HG03280 (cell line): Measurements from ENCODE around the gene PLA2G2A.

ENCODE experiments used
- ATAC-seq: cut with Tn5 transposase; IDR thresholded peaks from one replicate; pipeline ENCODE4 v1.9.1; 2021; ENCODE audit warnings: mild to moderate bottlenecking, moderate library complexity; ENCODE audit not compliant: unreplicated experiment

Gene PLA2G2A

DNA sequence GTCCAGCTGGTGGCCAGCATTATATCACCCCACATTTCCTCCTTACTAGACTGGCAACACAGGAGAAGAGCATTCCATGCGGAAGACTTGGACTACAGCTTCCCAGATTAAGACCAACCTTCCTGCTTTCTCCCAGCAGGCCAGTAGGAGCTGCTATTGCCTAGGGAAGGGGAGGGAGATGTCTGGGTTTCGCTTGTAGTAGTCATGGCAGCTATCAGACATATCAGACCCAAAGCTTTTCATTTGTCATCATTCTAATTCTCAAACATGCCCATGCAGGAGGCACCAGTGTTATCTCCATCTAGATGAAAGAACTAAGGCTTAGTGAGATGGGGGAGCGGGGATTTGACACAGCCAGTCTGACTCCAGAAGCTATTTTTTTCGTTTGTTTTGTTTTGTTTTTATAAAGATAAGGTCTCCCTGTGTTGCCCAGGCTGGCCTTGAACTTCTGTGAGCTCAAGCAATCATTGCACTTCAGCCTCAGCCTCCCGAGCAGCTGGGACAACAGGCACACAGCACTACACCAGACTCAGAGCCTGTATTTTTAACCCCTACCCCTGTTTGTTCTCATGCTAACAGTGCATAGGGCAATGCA, 4.5 kb downstream of the PLA2G2A start:
- ATAC-seq = no peak

DNA sequence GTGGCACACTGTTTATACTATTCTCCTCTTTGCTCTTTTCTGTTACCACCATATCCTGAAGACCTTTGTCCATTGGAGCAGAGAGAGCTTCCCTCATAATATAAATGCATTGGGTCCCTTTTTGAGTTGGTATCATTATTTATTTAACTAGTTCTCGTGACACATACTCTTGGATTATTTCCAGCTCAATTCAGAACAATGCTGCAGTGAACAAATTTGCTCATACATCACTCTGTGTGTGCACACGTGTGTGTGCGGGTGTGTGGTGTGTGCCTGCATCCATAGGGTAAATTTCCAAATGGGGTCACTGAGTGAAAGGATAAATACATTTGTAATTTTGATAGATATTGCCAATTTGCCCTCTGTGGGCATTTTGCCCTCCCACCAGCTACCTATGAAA, 5.8 kb downstream of the PLA2G2A start:
- no peak for ATAC-seq

- no peak for ATAC-seq
These were observed 7.8 kb downstream of the PLA2G2A start for GRCh38 chr1:19971664-19972063.

DNA sequence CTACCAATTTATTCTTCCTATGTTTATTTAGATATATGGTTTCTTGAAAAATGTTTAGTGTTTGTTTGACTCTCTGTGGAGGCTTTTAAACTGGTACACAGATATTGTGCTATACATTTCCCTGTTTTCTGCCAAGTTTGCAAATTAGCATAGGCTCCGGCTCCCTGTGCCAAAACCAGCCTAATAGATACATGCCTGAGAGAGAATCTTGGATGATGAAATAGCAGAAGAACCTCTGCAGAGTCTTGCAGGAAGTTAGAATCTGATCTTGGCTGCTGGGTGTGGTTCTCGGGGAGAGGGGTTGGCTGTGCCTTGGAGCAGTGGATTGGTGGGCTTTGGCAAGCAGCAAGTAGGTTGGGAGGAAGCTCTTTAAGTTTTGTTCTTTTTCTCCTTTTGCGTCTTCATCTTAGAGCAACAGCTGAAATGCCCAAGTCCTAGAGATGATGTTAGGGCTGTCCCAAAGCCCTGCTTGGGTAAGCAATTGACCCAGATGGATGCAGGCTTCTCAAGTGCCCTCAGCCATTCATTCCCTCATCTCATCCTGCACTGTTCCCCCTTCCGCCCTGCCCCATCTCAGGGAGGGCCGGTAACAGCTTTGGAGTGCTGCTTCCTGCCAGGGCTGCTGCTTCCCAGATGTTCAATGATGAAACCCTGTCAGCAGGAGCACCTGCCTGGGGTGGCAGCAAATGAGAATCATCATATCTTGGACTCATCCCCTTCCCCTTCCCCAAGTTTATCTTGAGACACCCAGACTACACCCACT, 9.3 kb downstream of the PLA2G2A start:
- ATAC-seq = no peak

GRCh38 chr1:19967808-19968207, 11.6 kb downstream of the PLA2G2A start:
- ATAC-seq = no peak

GRCh38 chr1:19964542-19964941, 14.9 kb downstream of the PLA2G2A start:
- no peak for ATAC-seq

- ATAC-seq = no peak
These were observed 15.8 kb downstream of the PLA2G2A start for GRCh38 chr1:19963636-19964035.

DNA sequence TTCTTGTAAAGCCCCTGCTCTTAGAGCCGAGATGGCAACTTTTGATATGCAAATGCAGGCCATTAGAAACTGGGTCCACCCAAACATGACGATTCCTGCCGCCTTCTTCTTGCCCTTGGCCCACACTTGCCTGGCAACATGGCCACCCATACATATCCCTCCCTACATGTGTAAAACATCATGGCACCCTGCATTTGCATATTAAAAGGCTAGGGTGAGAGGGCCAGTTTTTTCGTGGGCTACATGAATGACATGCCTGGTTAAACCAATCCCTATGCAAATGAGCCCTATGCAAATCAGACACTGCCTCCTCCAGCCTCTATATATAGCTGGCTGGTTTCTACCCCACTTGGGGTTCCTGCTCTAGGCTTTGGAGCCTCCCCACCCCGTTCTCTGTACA, 18.8 kb downstream of the PLA2G2A start:
- ATAC-seq = no peak

DNA sequence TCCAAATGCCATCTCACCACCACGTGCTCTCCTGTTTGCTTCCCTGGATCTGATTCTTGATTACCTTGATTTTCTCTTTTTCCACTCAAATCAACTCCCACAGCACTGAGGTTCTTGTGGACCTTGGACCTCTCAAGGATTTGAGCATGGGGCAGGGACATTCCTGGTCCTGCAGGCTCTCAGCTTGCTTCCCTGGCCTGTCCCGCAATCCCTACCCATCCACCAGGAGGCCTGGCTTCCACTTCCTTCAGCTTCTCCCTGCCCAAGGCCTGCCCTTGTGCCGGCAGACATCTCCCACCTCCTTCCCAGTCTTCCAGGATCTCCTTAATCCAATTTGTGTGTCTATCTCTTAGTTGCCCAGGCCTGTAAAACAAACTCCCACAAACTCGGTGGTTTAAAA, 21.6 kb downstream of the PLA2G2A start:
- ATAC-seq = no peak

DNA sequence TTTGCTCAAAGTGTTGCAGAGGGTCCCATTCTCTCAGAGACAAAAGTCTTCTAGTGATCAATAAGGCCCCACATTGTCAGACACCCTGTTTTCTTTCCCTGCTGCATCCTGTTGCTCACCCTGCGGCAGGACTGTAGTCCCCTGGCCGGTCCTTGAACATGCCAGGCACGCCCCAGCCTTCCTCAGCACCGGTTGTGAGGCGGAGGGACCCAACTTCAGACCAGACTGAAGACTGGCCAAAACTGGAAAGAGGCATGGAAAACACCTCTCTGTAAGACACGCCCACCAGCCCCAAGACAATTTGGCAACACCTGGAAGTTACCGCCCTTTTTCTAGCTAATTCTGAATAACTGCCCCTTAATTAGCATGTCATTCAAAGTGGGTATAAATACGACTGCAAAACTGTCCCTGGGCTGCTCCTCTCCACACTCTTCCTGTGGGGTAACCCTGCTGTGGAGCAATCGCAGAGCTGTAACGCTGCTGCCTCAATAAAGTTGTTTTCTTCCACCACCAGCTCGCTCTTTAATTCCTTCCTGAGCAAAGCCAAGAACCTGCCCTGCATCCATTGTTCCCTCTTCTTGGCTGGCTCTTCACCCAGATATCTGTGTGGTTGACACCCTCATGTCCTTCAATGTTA, 23.8 kb downstream of the PLA2G2A start:
- no peak for ATAC-seq

DNA sequence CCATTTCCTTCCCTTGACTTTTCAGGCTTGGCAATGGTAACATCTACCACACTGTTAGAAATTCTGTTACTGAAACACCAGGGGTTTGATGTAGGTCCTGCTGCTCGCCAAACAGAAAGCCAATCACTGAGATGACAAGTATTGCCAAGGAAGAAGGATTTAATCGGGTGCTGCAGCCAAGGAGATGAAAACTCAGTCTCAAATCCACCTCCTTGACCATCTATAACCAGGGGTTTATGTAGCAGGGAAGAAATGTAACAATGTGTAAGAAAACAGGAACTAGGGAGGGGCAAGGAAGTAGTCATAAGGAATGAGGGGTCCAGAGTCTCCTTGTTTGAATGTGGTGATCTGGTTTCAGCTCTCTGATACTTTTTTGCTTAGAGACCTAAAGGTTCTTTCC, 25.4 kb downstream of the PLA2G2A start:
- ATAC-seq = no peak

DNA sequence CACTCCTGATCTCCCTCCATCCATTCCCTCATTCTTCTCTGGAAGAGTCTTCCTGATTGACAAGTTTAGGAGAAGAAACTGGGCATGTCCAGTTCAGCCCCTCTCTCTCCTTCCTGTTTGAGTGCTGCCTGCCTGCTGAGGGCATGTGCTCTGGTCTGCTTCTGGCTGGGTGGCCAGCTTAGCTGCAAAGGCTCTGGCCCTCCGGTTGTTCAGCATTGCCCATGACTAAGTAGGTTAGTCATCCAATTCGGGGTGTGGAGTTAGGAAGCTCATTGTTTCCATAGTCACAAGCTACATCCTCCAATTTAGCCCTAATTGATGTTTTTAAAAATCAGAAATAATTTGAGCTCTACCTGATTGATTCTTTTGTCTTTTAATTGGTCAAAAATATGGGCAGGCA, 30.4 kb downstream of the PLA2G2A start:
- no peak for ATAC-seq

DNA sequence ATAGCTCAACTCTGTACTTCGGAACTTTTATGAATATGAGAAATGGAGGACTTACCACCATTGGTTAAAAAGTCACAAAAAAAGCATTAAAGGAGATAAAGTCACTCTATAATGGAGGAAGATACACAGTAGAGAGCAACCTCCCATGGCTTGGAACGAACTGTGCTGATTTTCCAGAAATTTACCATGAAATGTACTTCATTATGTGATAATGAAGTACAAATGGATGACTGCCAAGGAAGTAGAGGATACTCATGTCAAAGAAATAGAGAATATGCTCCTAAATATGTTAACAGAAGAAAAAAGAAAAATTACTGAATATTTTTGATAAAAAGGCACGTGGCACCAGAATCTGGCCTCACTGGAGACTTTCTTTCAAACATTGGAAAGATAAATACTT, 32.4 kb downstream of the PLA2G2A start:
- ATAC-seq = no peak

DNA sequence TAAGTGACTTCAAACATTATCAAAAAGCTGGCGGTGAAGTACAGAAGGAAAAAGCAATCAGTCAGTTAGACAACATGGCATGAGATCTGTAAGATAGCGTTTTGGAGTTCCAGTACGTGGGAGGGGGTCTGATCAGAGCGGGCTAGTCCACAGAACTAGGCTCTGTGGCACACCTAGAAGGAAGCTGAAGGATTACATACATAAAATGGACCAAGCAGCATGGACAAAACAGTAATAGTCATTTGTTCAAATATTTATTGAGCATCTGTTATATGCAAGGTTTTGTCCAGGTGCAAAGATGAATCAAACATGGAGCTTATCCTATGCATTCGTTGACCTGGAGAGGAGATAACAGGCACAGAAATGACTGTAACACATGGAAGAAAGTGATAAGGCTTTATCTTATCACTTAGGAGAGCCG, 33.1 kb downstream of the PLA2G2A start:
- ATAC-seq = no peak

DNA sequence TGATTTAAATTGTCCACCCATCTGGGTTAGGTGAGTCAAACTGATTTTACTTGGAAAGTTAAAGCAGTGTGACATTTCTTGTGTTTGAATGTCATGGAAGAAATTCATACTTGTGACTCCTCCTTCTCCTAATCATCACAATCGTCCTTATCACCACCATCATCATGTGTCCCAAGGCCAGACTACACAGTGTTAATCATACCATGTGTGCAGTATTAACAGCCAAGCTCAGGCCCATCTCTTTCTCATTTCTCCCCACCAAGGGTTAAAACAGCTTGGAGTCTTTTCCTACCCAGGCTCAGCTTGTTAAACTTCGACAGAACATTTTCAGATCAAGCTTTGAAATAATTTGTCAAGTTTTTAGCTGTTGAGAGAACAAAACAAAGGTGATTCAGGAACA, 33.5 kb downstream of the PLA2G2A start:
- ATAC-seq = no peak

DNA sequence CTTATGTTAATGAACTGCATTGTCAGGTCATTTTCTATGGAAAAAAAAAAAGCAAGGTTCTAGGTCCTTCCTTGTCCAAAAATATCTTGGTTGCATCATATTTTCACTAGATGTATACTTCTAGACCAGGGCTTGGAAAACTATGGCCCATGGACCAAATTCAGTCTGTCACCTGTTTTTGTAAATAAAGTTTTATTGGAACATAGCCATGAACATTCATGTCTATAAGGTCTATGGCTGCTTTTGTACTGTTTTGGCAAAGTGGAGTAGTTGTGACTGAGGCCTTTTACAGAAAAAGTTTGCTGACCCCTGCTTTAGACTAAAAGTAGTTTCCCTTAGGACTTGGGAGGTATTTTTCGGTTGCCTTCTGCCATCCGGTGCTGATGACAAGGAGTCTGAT, 36.8 kb downstream of the PLA2G2A start:
- no peak for ATAC-seq

DNA sequence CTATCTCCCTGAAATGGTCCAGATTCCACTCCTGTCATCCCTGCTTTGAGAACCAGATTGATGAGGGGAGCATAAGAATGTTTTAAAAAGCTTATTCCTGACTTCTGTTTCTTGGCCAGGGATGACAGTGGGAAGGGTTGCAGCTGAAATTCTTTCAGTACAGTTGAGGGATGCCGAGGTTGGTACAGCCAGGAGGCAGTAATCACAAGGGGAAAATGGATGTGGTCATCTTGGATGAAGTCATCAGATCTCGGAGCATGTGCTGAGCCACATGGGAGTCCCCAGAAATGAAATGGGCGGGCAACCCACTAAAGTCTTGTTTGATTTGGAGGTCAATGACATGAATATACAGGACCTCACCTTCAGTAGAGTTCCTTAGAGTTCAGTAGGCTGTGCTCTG, 37.3 kb downstream of the PLA2G2A start:
- ATAC-seq = no peak

DNA sequence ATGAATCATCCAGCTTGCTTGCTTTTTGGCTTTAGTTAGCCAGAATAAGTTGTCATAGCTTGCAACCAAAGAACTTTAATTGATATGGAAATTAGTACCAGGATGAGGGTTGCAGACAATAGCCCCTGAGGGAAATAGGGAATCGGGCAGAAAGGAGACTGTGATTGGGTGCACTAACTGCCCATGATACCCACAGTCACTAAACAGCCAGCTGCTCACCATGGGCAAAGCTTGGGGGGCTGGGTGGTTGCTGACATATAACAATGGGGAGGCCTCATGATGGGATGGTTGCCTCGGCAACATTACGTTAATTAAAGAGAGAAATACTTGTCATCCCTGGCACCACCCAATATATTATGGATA, 38.2 kb downstream of the PLA2G2A start:
- no peak for ATAC-seq

- ATAC-seq = no peak
These were observed 38.8 kb downstream of the PLA2G2A start for GRCh38 chr1:19940486-19941205.

DNA sequence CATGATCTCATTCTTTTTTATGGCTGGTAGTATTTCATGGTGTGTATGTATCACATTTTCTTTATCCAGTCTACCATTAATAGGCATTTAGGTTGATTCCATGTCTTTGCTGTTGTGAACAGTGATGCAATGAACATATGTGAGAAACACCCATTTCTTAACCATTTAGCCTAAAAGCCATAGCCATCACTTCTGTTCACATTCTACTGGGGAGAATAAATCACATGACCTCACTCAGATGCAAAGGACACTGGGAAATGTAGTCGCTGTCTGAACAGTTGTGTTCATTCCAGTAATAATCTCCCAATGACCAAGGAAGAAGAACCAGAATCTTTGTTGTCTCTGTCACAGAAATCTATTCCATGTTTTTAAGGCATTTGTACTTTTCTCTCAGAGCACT, 40.9 kb downstream of the PLA2G2A start:
- no peak for ATAC-seq

DNA sequence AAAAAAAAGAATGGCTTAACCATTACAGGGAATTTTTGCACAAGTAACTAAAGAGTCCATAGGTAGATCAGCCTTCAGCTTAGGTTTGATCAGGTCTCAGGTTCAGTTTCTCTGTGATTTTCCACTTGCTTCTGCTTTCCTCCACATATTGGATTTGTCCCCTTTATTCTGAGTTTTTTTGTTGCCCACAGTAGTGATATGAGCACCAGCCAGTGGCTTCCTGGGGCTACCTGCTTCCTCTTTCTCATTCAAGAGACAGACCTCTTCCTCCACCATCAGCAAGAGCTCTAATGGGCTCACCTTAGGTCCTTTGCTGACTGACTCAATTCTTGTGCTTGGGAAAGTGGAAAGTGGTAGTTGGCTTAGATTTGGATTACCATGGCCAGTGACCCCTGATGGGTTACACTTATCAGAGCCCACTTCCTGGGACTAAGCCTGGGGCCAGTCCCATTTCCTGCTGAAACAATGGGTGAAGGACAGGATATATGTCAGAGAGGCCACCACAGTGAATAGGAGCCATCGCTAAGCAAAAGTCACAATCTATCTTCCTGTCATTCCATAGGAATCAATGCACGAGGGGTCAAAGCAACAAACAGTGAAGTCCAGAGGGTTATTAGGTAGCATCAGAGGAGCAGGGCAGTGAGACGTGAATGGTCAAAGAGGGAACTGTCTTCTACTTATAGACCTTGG, 43.2 kb downstream of the PLA2G2A start:
- ATAC-seq = no peak
